ENCODE measurements around the gene SPPL2C.
"Not testable (repeated sequence)": the region's sequence is repeated elsewhere in the genome, so short reads cannot be mapped to it uniquely, and the experiment has no call there.

Gene SPPL2C

GRCh38 chr17:45862127-45862526 is 17.4 kb downstream of the SPPL2C start:
- H3K9me3 ChIP-seq (ENCODE audit: control insufficient read depth, insufficient read depth, low read length); H3K4me3 ChIP-seq (ENCODE audit: low read length); H3K27ac ChIP-seq (ENCODE audit: low read length); H3K27me3 ChIP-seq (ENCODE audit: control insufficient read depth, insufficient read depth, low read length); DNase-seq (ENCODE audit: low read depth, low spot score); H3K36me3 ChIP-seq (ENCODE audit: control insufficient read depth, insufficient read depth, low read length); H3K4me1 ChIP-seq (ENCODE audit: control insufficient read depth, insufficient read depth, low read length): not testable (repeated sequence)
- no CpG with 5 or more reads among the region's 9 CpGs for WGBS (ENCODE audit: insufficient coverage, insufficient read length)

- no peak for DNase-seq (ENCODE audit: low read depth, low spot score)
- Histone ChIP-seq H3K27me3 (ENCODE audit: control insufficient read depth, insufficient read depth, low read length) (no peaks in the 10 kb centered on the region), H3K27ac (ENCODE audit: low read length) (no peak overlapping the region), H3K36me3 (ENCODE audit: control insufficient read depth, insufficient read depth, low read length) (no peaks in the 10 kb centered on the region), H3K4me3 (ENCODE audit: low read length) (no peak overlapping the region), H3K9me3 (ENCODE audit: control insufficient read depth, insufficient read depth, low read length) (no peaks in the 10 kb centered on the region), H3K4me1 (ENCODE audit: control insufficient read depth, insufficient read depth, low read length) (no peaks in the 10 kb centered on the region)
- no CpG with 5 or more reads among the region's 6 CpGs for WGBS (ENCODE audit: insufficient coverage, insufficient read length)
These were observed 19.4 kb downstream of the SPPL2C start for GRCh38 chr17:45863857-45864654.

- Histone ChIP-seq H3K4me3 (ENCODE audit: low read length) (no peak overlapping the region), H3K36me3 (ENCODE audit: control insufficient read depth, insufficient read depth, low read length) (no peaks in the 10 kb centered on the region), H3K27ac (ENCODE audit: low read length) (no peak overlapping the region), H3K9me3 (ENCODE audit: control insufficient read depth, insufficient read depth, low read length) (no peaks in the 10 kb centered on the region), H3K4me1 (ENCODE audit: control insufficient read depth, insufficient read depth, low read length) (no peaks in the 10 kb centered on the region; the same call in 1 of the 2 replicates), H3K27me3 (ENCODE audit: control insufficient read depth, insufficient read depth, low read length) (no peaks in the 10 kb centered on the region)
- no CpG with 5 or more reads among the region's 6 CpGs for WGBS (ENCODE audit: insufficient coverage, insufficient read length)
- DNase-seq (ENCODE audit: low read depth, low spot score): no peak
These were observed 22.5 kb downstream of the SPPL2C start for GRCh38 chr17:45867171-45867570.

DNA sequence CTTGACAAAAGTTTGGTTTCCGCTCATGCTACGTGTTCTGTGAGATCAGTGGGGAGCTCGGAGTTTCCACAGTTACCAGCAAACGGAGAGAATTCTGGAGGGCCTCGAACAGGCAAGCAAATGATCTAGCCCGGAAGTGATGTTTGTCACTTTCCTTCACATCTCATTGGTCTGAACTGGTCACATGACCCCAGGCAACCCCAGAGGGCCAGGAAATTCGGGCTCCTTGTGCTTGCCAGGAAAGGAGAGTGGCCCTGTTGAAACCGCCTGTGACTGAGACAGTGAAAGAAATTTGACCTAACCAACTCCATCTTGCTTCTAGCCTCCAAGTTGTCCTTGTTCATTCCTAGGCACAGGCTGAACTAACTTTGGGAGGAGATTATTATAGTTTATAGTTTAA is 23.0 kb downstream of the SPPL2C start:
- H3K9me3 ChIP-seq (ENCODE audit: control insufficient read depth, insufficient read depth, low read length): no peaks in the 10 kb centered on the region
- no CpG with 5 or more reads among the region's 8 CpGs for WGBS (ENCODE audit: insufficient coverage, insufficient read length)

DNA sequence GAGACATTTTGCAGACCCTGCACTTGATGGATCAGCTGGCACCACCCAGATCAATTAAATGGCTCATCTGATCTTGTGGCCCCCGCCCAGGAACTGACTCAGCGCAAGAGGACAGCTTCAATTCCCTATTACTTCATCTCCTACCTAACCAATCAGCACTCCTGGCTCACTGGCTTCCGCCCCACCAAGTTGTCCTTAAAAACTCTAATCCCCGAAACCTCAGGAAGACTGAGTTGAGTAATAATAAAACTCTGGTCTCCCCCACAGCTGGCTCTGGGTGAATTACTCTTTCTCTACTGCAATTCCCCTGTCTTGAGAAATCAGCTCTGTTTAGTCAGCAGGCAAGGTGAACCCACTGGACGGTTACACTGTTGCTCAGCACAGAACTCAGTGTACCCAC is 23.6 kb downstream of the SPPL2C start:
- H3K27ac ChIP-seq (ENCODE audit: low read length): no peak overlapping the region
- no peaks in the 10 kb centered on the region; the same call in 1 of the 2 replicates for H3K4me1 ChIP-seq (ENCODE audit: control insufficient read depth, insufficient read depth, low read length)
- DNase-seq (ENCODE audit: low read depth, low spot score): no peak
- H3K9me3 ChIP-seq (ENCODE audit: control insufficient read depth, insufficient read depth, low read length): no peaks in the 10 kb centered on the region
- H3K36me3 ChIP-seq (ENCODE audit: control insufficient read depth, insufficient read depth, low read length): no peaks in the 10 kb centered on the region
- no peak overlapping the region for H3K4me3 ChIP-seq (ENCODE audit: low read length)
- H3K27me3 ChIP-seq (ENCODE audit: control insufficient read depth, insufficient read depth, low read length): no peaks in the 10 kb centered on the region
- WGBS (ENCODE audit: insufficient coverage, insufficient read length): no CpG with 5 or more reads among the region's 5 CpGs

More for the DNA sequence above, 23.0 kb downstream of the SPPL2C start:
- no peak for DNase-seq (ENCODE audit: low read depth, low spot score)
- Histone ChIP-seq H3K36me3 (ENCODE audit: control insufficient read depth, insufficient read depth, low read length) (no peaks in the 10 kb centered on the region), H3K4me3 (ENCODE audit: low read length) (no peak overlapping the region), H3K27ac (ENCODE audit: low read length) (no peak overlapping the region), H3K4me1 (ENCODE audit: control insufficient read depth, insufficient read depth, low read length) (no peaks in the 10 kb centered on the region; the same call in 1 of the 2 replicates), H3K27me3 (ENCODE audit: control insufficient read depth, insufficient read depth, low read length) (no peaks in the 10 kb centered on the region)

DNA sequence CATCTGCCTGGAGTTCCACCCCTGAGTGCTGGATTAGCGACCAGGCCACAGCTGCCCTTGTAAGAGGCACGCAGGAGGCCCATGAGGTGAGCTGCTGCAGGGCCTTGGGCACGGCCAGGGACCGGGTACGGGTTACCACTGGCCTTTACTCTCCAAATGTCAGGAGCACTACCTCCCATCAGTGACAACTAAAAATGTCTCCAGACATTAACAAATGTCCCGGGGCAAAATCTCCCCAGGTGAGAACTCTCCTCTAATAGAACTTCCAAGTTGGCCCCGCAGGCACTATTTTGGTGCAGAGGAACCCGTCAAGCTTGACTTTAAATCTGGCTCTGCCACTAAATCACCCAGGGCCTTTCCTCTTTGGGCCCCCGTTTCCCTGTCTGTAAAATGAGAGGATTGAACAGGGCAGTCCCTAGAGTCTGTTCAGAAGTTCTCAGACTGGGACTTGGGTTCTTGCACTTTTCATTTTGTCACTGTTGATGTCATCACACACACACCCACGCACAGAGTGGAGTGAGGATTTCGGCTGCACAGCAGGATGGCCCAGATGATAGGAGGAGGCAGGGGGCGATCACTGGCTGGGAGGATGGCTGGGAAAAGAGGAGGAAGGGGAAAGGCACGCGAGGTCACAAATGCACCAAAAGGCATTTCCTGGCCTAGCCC is 25.1 kb downstream of the SPPL2C start:
- Histone ChIP-seq H3K9me3 (ENCODE audit: control insufficient read depth, insufficient read depth, low read length) (no peaks in the 10 kb centered on the region), H3K27me3 (ENCODE audit: control insufficient read depth, insufficient read depth, low read length) (no peaks in the 10 kb centered on the region), H3K4me3 (ENCODE audit: low read length) (no peak overlapping the region), H3K36me3 (ENCODE audit: control insufficient read depth, insufficient read depth, low read length) (no peaks in the 10 kb centered on the region), H3K27ac (ENCODE audit: low read length) (no peak overlapping the region), H3K4me1 (ENCODE audit: control insufficient read depth, insufficient read depth, low read length) (no peaks in the 10 kb centered on the region; the same call in 1 of the 2 replicates)
- DNase-seq (ENCODE audit: low read depth, low spot score): no peak
- WGBS (ENCODE audit: insufficient coverage, insufficient read length): no CpG with 5 or more reads among the region's 14 CpGs

- H3K36me3 ChIP-seq (ENCODE audit: control insufficient read depth, insufficient read depth, low read length): no peaks in the 10 kb centered on the region
- no peak overlapping the region for H3K4me3 ChIP-seq (ENCODE audit: low read length)
- no peaks in the 10 kb centered on the region for H3K9me3 ChIP-seq (ENCODE audit: control insufficient read depth, insufficient read depth, low read length)
- DNase-seq (ENCODE audit: low read depth, low spot score): no peak
- WGBS (ENCODE audit: insufficient coverage, insufficient read length): no CpG with 5 or more reads among the region's 4 CpGs
- no peaks in the 10 kb centered on the region; the same call in 1 of the 2 replicates for H3K4me1 ChIP-seq (ENCODE audit: control insufficient read depth, insufficient read depth, low read length)
- H3K27me3 ChIP-seq (ENCODE audit: control insufficient read depth, insufficient read depth, low read length): no peaks in the 10 kb centered on the region
- H3K27ac ChIP-seq (ENCODE audit: low read length): no peak overlapping the region
These were observed 25.8 kb downstream of the SPPL2C start for GRCh38 chr17:45870342-45870974.

GRCh38 chr17:45871718-45872117 is 27.0 kb downstream of the SPPL2C start:
- H3K36me3 ChIP-seq (ENCODE audit: control insufficient read depth, insufficient read depth, low read length): no peaks in the 10 kb centered on the region
- H3K9me3 ChIP-seq (ENCODE audit: control insufficient read depth, insufficient read depth, low read length): no peaks in the 10 kb centered on the region; the same call in 1 of the 2 replicates
- H3K27me3 ChIP-seq (ENCODE audit: control insufficient read depth, insufficient read depth, low read length): no peaks in the 10 kb centered on the region
- no peak overlapping the region for H3K4me3 ChIP-seq (ENCODE audit: low read length)
- no peak overlapping the region for H3K27ac ChIP-seq (ENCODE audit: low read length)
- no peaks in the 10 kb centered on the region; the same call in 1 of the 2 replicates for H3K4me1 ChIP-seq (ENCODE audit: control insufficient read depth, insufficient read depth, low read length)
- DNase-seq (ENCODE audit: low read depth, low spot score): no peak
- WGBS (ENCODE audit: insufficient coverage, insufficient read length): no CpG with 5 or more reads among the region's 5 CpGs

DNA sequence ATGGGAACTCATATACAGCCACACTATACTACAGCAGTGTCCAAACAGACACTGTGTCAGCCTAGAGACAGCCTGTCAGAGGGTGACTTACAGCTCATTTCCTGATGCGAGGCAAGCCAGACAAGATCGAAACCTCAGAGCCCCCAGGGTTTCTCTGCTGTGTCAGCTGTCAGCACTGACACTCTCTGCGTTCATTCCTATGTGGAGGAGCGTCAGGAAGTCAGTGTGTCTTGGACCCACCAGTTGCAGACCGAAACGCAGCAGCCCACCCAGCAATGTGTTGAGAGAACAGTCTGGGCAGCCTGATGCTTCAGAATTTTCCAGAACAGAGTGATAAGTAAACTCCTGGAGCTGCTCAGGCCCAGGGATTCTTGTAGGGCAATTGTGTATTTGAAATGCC is 29.0 kb downstream of the SPPL2C start:
- no peaks in the 10 kb centered on the region; the same call in 1 of the 2 replicates for H3K4me1 ChIP-seq (ENCODE audit: control insufficient read depth, insufficient read depth, low read length)
- H3K36me3 ChIP-seq (ENCODE audit: control insufficient read depth, insufficient read depth, low read length): no peaks in the 10 kb centered on the region
- no peak for DNase-seq (ENCODE audit: low read depth, low spot score)
- H3K27ac ChIP-seq (ENCODE audit: low read length): no peak overlapping the region
- H3K9me3 ChIP-seq (ENCODE audit: control insufficient read depth, insufficient read depth, low read length): no peaks in the 10 kb centered on the region; the same call in 1 of the 2 replicates
- no peaks in the 10 kb centered on the region for H3K27me3 ChIP-seq (ENCODE audit: control insufficient read depth, insufficient read depth, low read length)
- WGBS (ENCODE audit: insufficient coverage, insufficient read length): no CpG with 5 or more reads among the region's 6 CpGs
- no peak overlapping the region for H3K4me3 ChIP-seq (ENCODE audit: low read length)

DNA sequence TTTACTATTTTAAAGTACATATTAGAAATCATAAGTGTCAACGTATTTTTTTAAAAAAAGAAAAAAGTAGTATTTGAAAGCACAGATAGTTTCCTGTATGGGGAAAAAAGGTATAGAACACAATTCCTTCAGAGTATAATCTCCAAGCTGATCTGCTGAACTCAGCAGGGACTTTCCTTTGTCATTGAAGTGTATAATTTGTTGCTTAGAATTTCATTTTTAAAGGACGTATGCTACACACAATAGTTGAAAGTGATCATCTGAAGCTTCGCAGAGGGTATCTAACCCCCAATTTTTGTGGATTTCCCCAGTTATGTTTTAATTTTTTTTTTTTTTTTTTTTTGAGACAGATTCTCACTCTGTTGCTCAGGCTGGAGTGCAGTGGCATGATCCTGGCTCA is 29.5 kb downstream of the SPPL2C start:
- Histone ChIP-seq H3K27me3 (ENCODE audit: control insufficient read depth, insufficient read depth, low read length) (no peaks in the 10 kb centered on the region), H3K4me1 (ENCODE audit: control insufficient read depth, insufficient read depth, low read length) (no peaks in the 10 kb centered on the region; the same call in 1 of the 2 replicates), H3K27ac (ENCODE audit: low read length) (no peak overlapping the region), H3K9me3 (ENCODE audit: control insufficient read depth, insufficient read depth, low read length) (no peaks in the 10 kb centered on the region; the same call in 1 of the 2 replicates), H3K4me3 (ENCODE audit: low read length) (no peak overlapping the region), H3K36me3 (ENCODE audit: control insufficient read depth, insufficient read depth, low read length) (no peaks in the 10 kb centered on the region)
- no CpG with 5 or more reads among the region's 3 CpGs for WGBS (ENCODE audit: insufficient coverage, insufficient read length)
- no peak for DNase-seq (ENCODE audit: low read depth, low spot score)
